HepG2 (cell line): ENCODE data around the gene USP9Y. TPM values are rescaled to one million over a fixed set of nuclear protein-coding genes. Genes with fewer than 3 reads are reported as not detected.

ENCODE experiments used
- ATAC-seq: fragments of 200-7000 bp; cut with Tn5 transposase; 3 replicates; pipeline ENCODE4 v1.9.1; 2020; ENCODE audit warnings: mild to moderate bottlenecking, moderate library complexity
- BruUV-seq: library from RNA; stranded (reverse); fragments of 400-500 nt; replicated peaks from 2 replicates; lab custom pipeline; 2021; lab: Mats Ljungman, UMichigan
- CTCF ChIA-PET: fragments of 300-600 bp; formaldehyde crosslinking; extraction: SDS; loops from one replicate; lab custom pipeline; 2021; ENCODE audit warnings: low total read pairs, inconsistent platforms, low intra/inter-chr PET ratio; lab: Yijun Ruan, JAX
- POLR2A ChIA-PET: fragments of 350-600 bp; sonication (Branson Sonifier 250); formaldehyde crosslinking; loops from one replicate; lab custom pipeline; 2020; ENCODE audit warnings: antibody characterized with exemption, inconsistent platforms; lab: Yijun Ruan, JAX
- DNase-seq: peaks from one replicate; pipeline ENCODE4 v3.0.0-alpha.2; 2015; ENCODE audit warnings: low spot score
- FAIRE-seq: peaks from 3 replicates; lab custom pipeline; 2011; peaks lifted over from hg19 to GRCh38; lab: Jason Lieb, UNC
- H2AFZ ChIP-seq: one replicate; pipeline ENCODE4 v1.6.1; 2011; ENCODE audit warnings: low read length, inconsistent platforms
- H3K27ac ChIP-seq: fragments of 300-600 bp; 3 replicates; pipeline ENCODE4 v1.8.0; 2011; ENCODE audit warnings: mixed run types, mild to moderate bottlenecking, mixed read lengths, low read length, inconsistent platforms; ENCODE audit not compliant: insufficient read depth; ENCODE audit errors: extremely low read length
- H3K27me3 ChIP-seq, 2 experiments: fragments of 200-600 bp in 1 of 2; 2 replicates in 1 of 2; 3 replicates in 1 of 2; pipeline versions ENCODE4 v1.6.0 to v1.8.0; 2011; ENCODE audit warnings: low read length in 2 of 2, mild to moderate bottlenecking in 2 of 2, moderate library complexity in 2 of 2, inconsistent platforms in 1 of 2; ENCODE audit not compliant: insufficient read depth in 2 of 2, control insufficient read depth in 1 of 2
- H3K36me3 ChIP-seq, 2 experiments: fragments of 200-600 bp in 1 of 2; replicated peaks in 1 of 2; 2 replicates in 1 of 2; 3 replicates in 1 of 2; pipeline versions ENCODE4 v1.5.1 to v1.8.0; 2011; ENCODE audit warnings: low read length in 2 of 2, inconsistent platforms in 1 of 2; ENCODE audit not compliant: insufficient read depth in 2 of 2, control insufficient read depth in 1 of 2
- H3K4me1 ChIP-seq: 2 replicates; pipeline ENCODE4 v1.5.1; 2012; ENCODE audit warnings: low read length, inconsistent platforms; ENCODE audit not compliant: insufficient read depth
- H3K4me2 ChIP-seq: 2 replicates; pipeline ENCODE4 v1.6.0; 2011; ENCODE audit warnings: low read depth, low read length, inconsistent platforms
- H3K4me3 ChIP-seq, 3 experiments: fragments of 200-600 bp in 1 of 3; sonication (generic), shearing (Covaris generic) in 1 of 3; replicated peaks in 1 of 3; 2 replicates each; pipeline ENCODE4 v1.5.1; 2011 to 2016; ENCODE audit warnings: low read length in 3 of 3, inconsistent platforms in 2 of 3, low read depth in 2 of 3, mild to moderate bottlenecking in 2 of 3, control low read depth in 1 of 3, mixed read lengths in 1 of 3; ENCODE audit not compliant: insufficient read depth in 1 of 3
- H3K79me2 ChIP-seq: one replicate; pipeline ENCODE4 v1.6.1; 2011; ENCODE audit warnings: low read length, inconsistent platforms; ENCODE audit not compliant: insufficient read depth
- H3K9ac ChIP-seq: 2 replicates; pipeline ENCODE4 v1.6.0; 2011; ENCODE audit warnings: mild to moderate bottlenecking, low read depth, low read length, inconsistent platforms; ENCODE audit not compliant: insufficient read depth
- H3K9me3 ChIP-seq: 2 replicates; pipeline ENCODE4 v1.5.1; 2012; ENCODE audit warnings: mild to moderate bottlenecking, low read length
- H4K20me1 ChIP-seq: 2 replicates; pipeline ENCODE4 v1.6.0; 2011; ENCODE audit warnings: inconsistent platforms, mild to moderate bottlenecking, low read length, moderate library complexity; ENCODE audit not compliant: insufficient read depth
- CCDC6 ChIP-seq: sonication (generic); formaldehyde crosslinking; IDR thresholded peaks from 2 replicates; pipeline ENCODE4 v1.8.1; 2022; ENCODE audit warnings: mild to moderate bottlenecking, missing genetic modification reagents, moderate library complexity
- CEBPG ChIP-seq: IDR thresholded peaks from 2 replicates; pipeline ENCODE4 v1.6.1; 2016
- FOXA1 ChIP-seq, 2 experiments: fragments of 450-650 bp in 1 of 2; sonication (generic) in 1 of 2; formaldehyde crosslinking in 1 of 2; IDR thresholded peaks; 2 replicates each; pipeline versions ENCODE4 v1.4.0 to v1.6.1; 2016 to 2020; ENCODE audit warnings: missing genetic modification reagents in 1 of 2
- FOXA3 ChIP-seq: IDR thresholded peaks from 2 replicates; pipeline ENCODE4 v1.6.1; 2016; ENCODE audit warnings: missing genetic modification reagents, missing compliant biosample characterization
- HIVEP1 ChIP-seq: sonication (generic); formaldehyde crosslinking; IDR thresholded peaks from 2 replicates; pipeline ENCODE4 v1.4.0; 2020; ENCODE audit warnings: mild to moderate bottlenecking, missing genetic modification reagents
- HNRNPK ChIP-seq: fragments of 200-400 bp; formaldehyde crosslinking; IDR thresholded peaks from 2 replicates; pipeline ENCODE4 v1.6.1; 2018; ENCODE audit warnings: low read length, low read depth, moderate library complexity, mild to moderate bottlenecking; ENCODE audit not compliant: poor library complexity, severe bottlenecking
- KAT2B ChIP-seq: fragments of 150-350 bp; IDR thresholded peaks from 2 replicates; pipeline ENCODE4 v1.6.1; 2014; ENCODE audit warnings: low read depth, low read length, borderline replicate concordance
- YEATS2 ChIP-seq: sonication (generic); formaldehyde crosslinking; IDR thresholded peaks from 2 replicates; pipeline ENCODE4 v1.4.0; 2020; ENCODE audit warnings: missing genetic modification reagents, borderline replicate concordance
- ZNF354B ChIP-seq: sonication (generic); formaldehyde crosslinking; IDR thresholded peaks from 2 replicates; pipeline ENCODE4 v1.8.0; 2022; ENCODE audit warnings: mild to moderate bottlenecking, missing genetic modification reagents
- ZNF441 ChIP-seq: sonication (generic); formaldehyde crosslinking; IDR thresholded peaks from 2 replicates; pipeline ENCODE4 v1.7.0; 2021; ENCODE audit warnings: missing genetic modification reagents, borderline replicate concordance
- WGBS: methylation state at CpG from one replicate; pipeline ENCODE4 v1.1.6; 2017; ENCODE audit warnings: low lambda C conversion rate; 5-methylcytosine and 5-hydroxymethylcytosine counted together
- in situ Hi-C: cut with HindIII; loops from 2 replicates; pipeline ENCODE4 v1.10.0; 2017; ENCODE audit warnings: low pct_unique_long_range_greater_than_20kb; ENCODE audit not compliant: extremely low pct_ligation_motif_present
- intact Hi-C: fragments of 100-400 bp; cut with micrococcal nuclease; formaldehyde crosslinking; loops from one replicate; pipeline ENCODE4 v1.10.0; 2022; ENCODE audit not compliant: unreplicated experiment
- polyA plus RNA-seq, 8 experiments: library from polyadenylated mRNA; depleted of rRNA in 3 of 8; stranded (reverse) in 7 of 8; unstranded in 1 of 8; fragments of >200 nt; fragmentation: Illumina TruSeq in 4 of 8; extraction: Trizol in 4 of 8; gene quantifications; 2 replicates each; pipeline versions ENCODE4 v1.2.1 to v1.2.3, GENCODE V29; 2011 to 2016; ENCODE audit warnings: low read depth in 4 of 8, missing spikeins in 1 of 8, mixed read lengths in 1 of 8; ENCODE audit not compliant: insufficient read depth in 1 of 8
- total RNA-seq, 5 experiments: library from RNA; depleted of rRNA; stranded (reverse); fragments of >200 nt; fragmentation: Illumina TruSeq; extraction: Trizol; gene quantifications; 2 replicates each; pipeline ENCODE4 v1.2.3, GENCODE V29; 2016; ENCODE audit warnings: low read depth in 1 of 5
- TF ChIP-seq, protein P1 (sequence below): sonication (generic); formaldehyde crosslinking; IDR thresholded peaks from 2 replicates; pipeline ENCODE4 v1.4.0; 2020; ENCODE audit warnings: missing genetic modification reagents, mild to moderate bottlenecking, borderline replicate concordance

Gene USP9Y
- total and polyA plus RNA-seq, 2 of the 13 experiments (the other 11 are each of a cell fraction or from before 2014, with no cell fraction given) = 14.6 to 41.9 TPM

DNA sequence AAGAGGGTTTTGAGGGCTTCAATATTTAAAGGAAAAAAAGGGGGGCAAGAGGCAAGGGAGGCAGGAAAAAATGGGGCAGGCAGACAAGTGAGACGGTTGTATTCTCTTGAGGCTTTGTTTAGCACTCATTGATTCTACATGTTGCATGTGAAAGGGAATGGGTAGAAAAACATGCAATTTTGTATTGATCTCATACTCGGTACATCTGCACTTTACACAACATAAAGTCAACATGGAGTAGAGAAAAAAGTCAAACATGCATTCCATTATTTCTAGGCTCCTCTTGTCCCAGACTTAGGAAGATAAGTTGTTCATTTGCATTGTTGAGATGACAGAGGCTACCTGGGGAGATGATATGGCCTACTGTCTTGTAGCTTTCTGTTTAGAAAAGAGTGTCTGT, 166.9 kb downstream of the USP9Y start:
- no peaks in the 10 kb centered on the region for H3K27me3 ChIP-seq
- ATAC-seq = peak; percentile 80
- TF ChIP-seq CCDC6 (CRISPR knock-in tag) = no peak
- no peak for TF ChIP-seq ZNF441 (CRISPR knock-in tag)
- TF ChIP-seq YEATS2 (CRISPR knock-in tag) = no peak
- no peak for TF ChIP-seq CEBPG (CRISPR knock-in tag)
- no peak for TF ChIP-seq ZNF354B (CRISPR knock-in tag)
- TF ChIP-seq HNRNPK = no peak
- peak; percentile 52; the same call in 1 of the 2 replicates for TF ChIP-seq FOXA3 (CRISPR knock-in tag)
- peak; percentile 52; the same call in 1 of the 2 replicates for TF ChIP-seq KAT2B
- TF ChIP-seq FOXA1 (IDR thresholded peaks at IDR 0.05) = no peak
- TF ChIP-seq FOXA1 (CRISPR knock-in tag; IDR thresholded peaks at IDR 0.05) = peak; percentile 17; the same call in 1 of the 2 replicates
- TF ChIP-seq, protein P1, sequence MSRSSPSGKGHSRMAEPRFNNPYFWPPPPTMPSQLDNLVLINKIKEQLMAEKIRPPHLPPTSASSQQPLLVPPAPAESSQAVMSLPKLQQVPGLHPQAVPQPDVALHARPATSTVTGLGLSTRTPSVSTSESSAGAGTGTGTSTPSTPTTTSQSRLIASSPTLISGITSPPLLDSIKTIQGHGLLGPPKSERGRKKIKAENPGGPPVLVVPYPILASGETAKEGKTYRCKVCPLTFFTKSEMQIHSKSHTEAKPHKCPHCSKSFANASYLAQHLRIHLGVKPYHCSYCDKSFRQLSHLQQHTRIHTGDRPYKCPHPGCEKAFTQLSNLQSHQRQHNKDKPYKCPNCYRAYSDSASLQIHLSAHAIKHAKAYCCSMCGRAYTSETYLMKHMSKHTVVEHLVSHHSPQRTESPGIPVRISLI = no peak
- no peak for TF ChIP-seq HIVEP1 (CRISPR knock-in tag)
- FAIRE-seq = no peak
- H3K9me3 ChIP-seq = no peaks in the 10 kb centered on the region
- no peak overlapping the region for H3K4me3 ChIP-seq
- no peaks in the 10 kb centered on the region for H3K79me2 ChIP-seq
- no peak overlapping the region for H3K9ac ChIP-seq
- H3K4me1 ChIP-seq = peaks cover 10% of the 10 kb centered on the region
- H3K36me3 ChIP-seq = no peaks in the 10 kb centered on the region
- BruUV-seq = no TSS peak
- POLR2A ChIA-PET = no interaction called here
- no peak overlapping the region for H2AFZ ChIP-seq
- no peak overlapping the region for H3K27ac ChIP-seq
- WGBS = 0% methylated on average over 2 of the region's 2 CpGs
- no peaks in the 10 kb centered on the region for H4K20me1 ChIP-seq
- peak; percentile 1 for DNase-seq
- intact Hi-C loops = no loop called here
- CTCF ChIA-PET = no interaction called here
- H3K4me2 ChIP-seq = no peak overlapping the region
- in situ Hi-C loops = no loop called here
